HG03280 (cell line): ENCODE measurements around the gene DNAH6.
"Not testable (repeated sequence)": the region's sequence is repeated elsewhere in the genome, so short reads cannot be mapped to it uniquely, and the experiment has no call there.

Experiments used
- ATAC-seq: cut with Tn5 transposase; IDR thresholded peaks from one replicate; pipeline ENCODE4 v1.9.1; 2021; ENCODE audit warnings: mild to moderate bottlenecking, moderate library complexity; ENCODE audit not compliant: unreplicated experiment

The DNAH6 gene

GRCh38 chr2:84496386-84496785, 19.9 kb upstream of the DNAH6 start:
- ATAC-seq, result no peak

DNA sequence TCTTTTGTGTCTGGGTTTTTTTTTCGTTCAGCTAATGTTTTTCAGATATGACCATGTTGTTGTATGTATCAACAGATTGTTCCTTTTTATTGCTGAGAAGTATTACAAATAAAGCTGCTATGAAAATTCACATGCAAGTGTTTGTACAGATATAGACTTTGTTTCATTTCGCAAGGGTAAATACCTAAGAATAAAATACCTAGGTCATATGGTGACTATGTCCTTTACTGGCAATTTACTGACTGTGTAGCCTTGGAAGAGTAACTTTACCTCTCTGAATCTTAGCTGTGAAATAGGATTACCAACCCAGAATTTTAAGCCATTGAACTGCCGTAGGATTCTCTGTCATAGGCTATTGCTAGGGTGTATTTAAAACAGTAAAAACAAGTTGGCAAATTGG, 19.0 kb upstream of the DNAH6 start:
- ATAC-seq, result no peak

GRCh38 chr2:84498150-84498799, 18.0 kb upstream of the DNAH6 start:
- no peak for ATAC-seq

DNA sequence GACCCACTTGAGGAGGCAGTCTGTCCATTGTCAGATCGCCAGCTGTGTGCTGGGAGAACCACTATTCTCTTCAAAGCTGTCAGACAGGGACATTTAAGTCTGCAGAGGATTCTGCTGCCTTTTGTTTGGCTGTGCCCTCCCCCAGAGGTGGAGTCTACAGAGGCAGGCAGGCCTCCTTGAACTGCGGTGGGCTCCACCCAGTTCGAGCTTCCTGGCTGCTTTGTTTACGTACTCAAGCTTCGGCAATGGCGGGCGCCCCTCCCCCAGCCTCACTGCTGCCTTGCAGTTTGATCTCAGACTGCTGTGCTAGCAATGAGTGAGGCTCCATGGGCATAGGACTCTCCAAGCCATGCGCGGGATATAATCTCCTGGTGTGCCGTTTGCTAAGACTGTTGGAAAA, 5.3 kb upstream of the DNAH6 start:
- ATAC-seq, result not testable (repeated sequence)

DNA sequence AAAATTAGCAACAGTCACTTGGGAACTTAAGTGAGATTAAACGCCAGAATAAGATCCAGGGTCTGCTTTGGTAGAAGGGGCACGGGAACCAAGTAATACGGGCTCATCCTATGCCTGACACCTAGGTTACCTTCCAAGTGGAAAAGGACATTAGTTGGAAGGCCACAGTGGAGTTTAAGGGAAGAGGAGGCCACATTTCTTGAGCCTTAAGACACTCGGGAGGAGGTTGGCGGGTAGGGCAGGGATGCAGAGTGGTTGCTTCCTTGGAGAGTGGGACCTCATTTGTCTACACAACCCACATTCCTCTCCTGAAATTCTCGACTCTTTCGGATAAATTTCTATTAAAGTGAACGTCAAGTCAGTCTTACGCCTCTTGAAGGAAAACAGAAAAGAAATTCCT, 510 bp upstream of the DNAH6 start:
- no peak for ATAC-seq

DNA sequence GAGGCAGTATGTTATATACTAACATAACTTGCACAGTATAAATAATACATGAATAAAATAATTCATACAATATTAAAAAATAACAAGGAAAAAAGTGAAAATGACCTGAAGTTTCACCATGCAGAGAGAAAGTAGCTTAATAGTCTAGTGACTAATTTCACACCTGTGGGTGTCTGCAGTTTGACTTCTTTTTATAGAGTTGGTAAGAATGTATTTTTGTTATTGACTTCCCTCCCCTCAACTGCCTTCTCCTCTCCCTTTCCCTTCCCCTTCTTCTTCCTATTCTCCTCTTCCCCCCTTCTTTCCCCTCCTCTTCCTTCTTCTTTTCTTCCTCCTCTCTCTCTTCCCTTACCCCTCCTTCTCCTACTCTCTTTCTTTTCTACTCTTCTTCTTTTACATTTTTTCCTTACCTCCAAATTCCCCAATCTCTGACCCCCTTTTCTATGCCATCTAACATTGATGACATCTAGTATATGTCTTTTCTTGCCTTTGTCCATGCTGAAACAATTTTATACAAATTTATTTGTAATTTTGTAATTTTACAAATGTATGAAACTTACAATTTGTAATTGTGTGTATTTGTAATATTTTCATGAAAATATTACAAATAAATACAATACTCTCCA, 3.1 kb downstream of the DNAH6 start:
- ATAC-seq, result no peak

GRCh38 chr2:84526562-84526961, 10.3 kb downstream of the DNAH6 start:
- no peak for ATAC-seq

DNA sequence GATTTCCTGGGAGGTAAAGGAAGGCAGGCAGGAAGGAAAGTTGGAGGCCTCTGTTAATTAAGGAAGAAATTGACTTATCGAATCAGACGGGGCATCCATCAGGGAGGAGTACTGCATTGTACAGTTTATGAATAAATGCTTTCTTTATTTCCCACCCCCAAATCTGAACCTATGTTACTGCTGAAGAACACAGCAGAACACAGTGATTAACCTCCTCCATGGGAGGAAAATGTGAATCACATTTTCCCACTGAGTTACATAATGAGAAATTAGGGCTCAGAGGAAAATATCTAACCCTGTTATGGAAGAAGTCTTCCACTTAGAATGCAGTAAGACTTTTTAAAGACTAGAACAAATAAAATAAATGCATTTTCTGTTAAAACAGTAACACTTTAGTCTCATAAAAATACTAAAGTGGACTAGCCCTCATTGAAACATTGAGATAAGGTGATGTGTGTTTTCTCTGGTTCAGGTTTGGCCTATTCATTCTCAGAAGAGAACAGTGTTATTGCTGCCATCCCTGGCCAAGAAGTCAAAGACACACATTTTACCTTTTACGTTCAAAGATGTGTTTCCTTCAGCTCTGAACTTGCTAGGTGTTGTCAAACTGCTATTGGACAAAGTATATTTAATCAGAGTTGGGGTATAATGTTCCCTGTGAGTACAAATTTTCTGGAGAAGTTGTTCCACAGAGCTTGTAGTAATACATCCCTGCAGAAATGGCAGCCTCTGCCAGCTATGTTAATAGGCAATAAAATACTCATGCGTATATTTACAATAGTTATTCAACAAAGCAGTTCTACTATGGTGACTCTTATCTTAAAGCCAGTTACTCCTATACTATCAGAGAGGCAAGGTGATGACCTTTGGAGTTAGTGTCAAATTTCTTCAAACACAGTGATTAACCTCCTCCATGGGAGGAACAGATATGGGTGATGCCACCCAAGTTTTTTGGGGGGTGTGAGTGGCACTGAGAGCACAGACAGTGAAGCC, 11.1 kb downstream of the DNAH6 start:
- no peak for ATAC-seq

- no peak for ATAC-seq
Observed at GRCh38 chr2:84532291-84532690, 16.0 kb downstream of the DNAH6 start.

GRCh38 chr2:84534225-84534624, 17.9 kb downstream of the DNAH6 start:
- ATAC-seq, result no peak

DNA sequence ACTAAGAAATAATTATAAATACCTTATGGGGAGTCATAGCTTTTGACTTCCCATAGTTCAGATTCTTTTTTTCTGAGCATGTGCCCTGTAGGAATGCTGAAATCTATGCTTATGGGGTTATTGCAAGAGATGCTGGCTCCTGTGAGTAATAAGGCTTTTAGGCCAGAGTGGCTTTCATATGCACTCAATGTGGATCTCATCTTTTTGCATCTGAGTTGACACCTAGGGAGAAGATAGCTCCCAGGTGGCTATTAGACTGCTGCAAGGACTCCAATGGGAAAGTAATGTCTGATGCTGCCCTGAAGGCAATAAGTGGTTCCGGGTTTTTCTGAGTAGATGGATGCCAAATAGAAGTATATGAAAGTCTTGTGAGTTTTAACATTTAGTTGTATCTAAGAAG, 21.0 kb downstream of the DNAH6 start:
- ATAC-seq, result no peak

DNA sequence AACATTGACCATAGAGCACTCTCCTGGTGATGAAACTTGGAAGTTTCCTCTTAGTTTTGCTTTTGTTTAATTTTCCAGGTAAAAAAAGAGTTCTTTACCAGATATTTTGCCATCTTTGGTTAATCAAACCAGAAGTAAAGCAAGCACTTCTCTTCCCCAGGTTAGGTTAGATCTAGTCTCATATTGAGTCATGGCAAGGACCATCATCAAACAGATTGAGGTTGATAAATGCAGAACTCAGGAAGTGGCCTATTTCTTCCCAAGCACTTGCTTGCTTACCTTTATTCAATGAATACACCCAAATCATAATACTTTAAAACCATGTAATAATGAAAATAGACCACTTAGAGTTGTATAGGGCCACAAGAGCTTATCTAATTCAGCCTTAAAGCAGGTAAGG, 23.4 kb downstream of the DNAH6 start:
- no peak for ATAC-seq

DNA sequence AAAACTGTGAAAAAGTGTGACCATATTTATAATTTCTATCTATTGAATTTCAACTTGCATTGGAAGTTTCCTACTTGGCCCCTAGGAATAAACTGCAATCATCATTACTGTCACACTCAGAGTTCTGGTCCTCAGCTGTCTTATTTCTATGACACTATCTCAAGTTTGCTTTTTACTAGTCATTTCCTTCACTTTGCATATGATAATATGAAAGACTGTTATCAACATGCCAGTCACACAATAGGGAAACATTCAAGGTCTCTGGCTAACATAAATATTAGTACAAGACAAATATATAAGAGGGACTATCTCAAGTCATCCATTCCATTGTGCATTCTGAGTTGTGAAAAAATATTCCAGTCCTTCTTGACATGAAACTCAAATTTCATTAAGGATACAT, 28.7 kb downstream of the DNAH6 start:
- ATAC-seq, result no peak

DNA sequence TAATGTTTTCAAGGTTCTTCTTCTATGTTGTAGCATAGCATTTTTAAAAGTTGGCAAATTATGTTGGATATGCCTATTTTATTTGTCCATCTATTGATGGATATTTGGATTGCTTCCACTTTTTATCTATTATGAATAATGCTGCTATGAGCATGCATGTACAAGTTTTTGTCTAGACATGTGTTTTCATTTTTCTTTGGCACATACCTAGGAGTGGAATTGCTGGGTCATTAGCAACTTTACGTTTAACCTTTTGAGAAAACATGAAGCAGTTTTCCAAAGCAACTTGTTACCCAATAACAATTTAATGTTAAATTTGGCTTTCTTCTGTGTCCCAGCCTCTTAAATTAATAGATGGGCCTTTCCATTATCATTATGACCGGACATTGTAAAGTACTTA, 30.3 kb downstream of the DNAH6 start:
- no peak for ATAC-seq

DNA sequence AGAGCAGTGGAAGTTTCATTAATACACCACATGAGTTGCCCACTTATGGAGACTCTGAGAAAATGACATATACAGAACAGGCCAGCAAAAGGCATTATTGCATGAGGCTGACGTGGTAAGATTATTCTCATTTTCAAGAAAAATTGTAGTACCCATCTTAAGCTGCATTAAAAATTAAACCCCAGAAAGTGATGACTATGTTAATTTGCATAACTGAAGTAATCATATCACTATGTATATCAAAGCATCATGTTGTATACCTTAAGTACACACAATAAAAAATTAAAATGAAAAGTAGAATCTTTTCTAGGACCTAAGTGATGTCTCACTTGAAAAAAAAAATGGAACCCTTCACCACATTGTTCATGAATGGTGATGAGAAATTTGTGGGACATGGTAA, 32.0 kb downstream of the DNAH6 start:
- ATAC-seq, result no peak

GRCh38 chr2:84550916-84551315, 34.6 kb downstream of the DNAH6 start:
- no peak for ATAC-seq

- ATAC-seq, result not testable (repeated sequence)
Observed at GRCh38 chr2:84551526-84551925, 35.2 kb downstream of the DNAH6 start.

- no peak for ATAC-seq
Observed at GRCh38 chr2:84556190-84556589, 39.9 kb downstream of the DNAH6 start.

DNA sequence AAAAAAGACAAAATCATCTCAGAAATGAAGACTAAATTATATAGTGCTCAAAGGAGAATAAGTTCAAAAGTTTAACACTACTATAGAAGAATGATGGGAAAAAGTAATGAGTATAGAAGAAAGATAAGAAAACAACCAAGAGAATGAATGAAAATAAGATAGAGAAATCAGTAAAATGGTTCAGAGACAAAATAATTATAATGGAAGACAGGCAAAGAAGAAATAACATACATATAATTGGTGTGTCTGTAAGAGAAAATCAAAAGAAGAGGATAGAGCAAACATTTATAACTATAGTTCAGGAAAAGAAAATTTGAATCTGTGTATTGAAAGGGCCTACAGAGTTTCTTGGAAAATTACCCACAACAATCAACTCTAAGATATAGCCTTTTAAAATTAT, 43.5 kb downstream of the DNAH6 start:
- ATAC-seq, result no peak

DNA sequence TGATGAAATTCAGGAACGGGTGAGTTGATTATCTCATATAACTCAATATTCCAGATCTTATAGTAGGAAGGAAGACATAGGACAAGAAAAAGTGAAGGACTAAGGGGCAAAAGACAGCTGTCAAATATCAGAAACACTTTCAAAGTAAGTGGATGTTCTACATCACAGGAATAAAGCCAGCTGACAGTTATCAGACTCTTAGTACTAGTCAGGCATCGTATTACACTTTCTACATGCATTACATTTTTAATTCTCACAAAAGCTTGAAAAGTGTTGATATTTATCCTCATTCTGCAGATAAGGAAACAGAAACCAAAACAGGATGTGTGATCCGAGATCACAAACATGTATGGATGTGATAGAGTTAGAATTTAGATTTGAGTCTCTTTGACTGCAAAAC, 63.4 kb downstream of the DNAH6 start:
- ATAC-seq, result no peak

DNA sequence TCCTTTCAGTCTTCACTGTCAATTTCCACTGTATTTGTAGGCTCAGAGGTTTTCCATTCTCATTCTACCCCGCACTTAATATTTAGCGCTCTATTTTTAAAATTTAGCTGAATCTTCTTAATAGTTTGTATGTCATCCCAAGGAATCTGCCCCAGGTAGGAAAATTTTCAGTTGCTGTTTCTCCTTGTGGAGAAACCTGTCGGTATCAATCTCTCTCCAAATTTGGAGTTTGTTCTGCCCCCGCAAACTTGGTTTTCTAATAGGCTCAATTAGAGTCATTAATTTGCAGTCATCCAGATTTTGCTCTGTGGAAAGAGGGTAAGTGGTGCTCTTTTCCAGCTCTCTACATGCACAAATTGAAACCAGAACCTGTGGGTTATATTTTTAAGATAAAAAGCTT, 87.6 kb downstream of the DNAH6 start:
- ATAC-seq, result no peak

DNA sequence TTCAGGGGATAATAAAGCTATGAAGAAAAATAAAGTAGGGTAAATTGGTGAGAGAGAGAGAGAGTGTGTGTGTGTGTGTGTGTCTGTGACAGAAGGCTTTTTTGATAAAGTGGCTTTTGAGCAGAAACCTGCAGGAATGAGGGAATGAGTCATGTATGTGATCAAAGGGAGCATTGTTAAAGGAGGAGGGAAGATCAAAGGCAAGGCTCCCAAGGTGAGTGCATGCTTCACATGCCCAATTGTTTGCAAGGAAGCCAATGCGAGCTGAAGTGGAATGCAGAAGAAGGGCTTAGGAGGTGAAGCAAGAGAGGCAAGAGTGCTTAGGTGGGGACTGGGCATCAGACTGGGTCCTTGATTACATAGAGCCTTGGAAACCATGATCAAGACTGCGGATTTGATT, 96.8 kb downstream of the DNAH6 start:
- no peak for ATAC-seq
